ENCODE results near the gene ICAM4. TPM values are rescaled to one million over a fixed set of nuclear protein-coding genes. Genes with fewer than 3 reads are reported as not detected.
A peak's percentile ranks its signal among the peaks of the same experiment; 100 is the strongest.

Gene ICAM4
- total and polyA plus RNA-seq, 12 donors = 0.17 to 0.83 (median 0.51) TPM; not detected in 1

DNA sequence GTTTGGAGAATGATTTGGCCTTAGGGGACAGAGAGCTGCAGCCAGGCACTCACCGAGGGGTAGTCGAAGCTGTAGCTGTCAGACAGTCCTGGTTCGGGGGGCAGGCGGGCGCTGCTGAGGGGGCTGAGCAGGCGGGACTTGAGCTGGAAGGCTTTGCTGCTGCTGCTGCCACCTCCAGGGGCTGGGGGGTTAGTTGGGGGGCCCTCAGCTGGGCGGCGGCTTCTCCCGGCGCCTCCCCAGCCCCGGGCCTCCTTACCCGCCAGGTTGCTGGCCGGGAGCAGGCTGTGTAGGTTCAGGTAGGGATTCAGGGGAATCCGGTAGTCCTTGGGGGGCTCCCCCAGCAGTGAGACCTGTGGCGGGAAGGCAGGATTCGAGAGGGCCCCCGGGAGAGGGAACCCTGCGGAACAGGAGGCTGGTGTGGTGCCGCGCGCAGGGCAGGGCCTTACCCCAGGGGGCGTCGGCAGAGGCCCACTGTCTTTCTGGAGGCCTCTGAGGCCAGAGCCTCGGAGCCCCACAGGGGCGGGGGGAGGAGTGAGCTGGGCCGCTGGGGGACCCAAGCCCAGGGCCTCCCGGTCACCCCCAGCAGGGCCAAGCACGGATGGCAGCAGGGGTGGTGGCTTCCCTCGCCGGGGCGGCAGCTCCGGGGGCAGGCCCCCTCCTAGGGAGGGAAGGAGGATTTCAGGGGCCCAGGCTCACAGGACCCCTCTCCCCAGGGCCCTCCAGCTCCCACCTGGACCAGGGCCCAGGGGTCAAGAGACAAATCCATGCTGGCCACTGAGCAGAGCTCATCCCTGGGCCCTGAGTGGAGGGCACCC, 34.1 kb downstream of the ICAM4 start:
- H3K27me3 ChIP-seq = no peaks in the 10 kb centered on the region
- H3K36me3 ChIP-seq = peaks cover 0 to 98% (median 77%) of the 10 kb centered on the region in 9 donors
- DNase-seq (no peak), ATAC-seq (peak in 1 of 8 donors; percentile 7)
- H3K27ac ChIP-seq = no peak overlapping the region
- peaks cover 4 to 10% (median 7%) of the 10 kb centered on the region in 9 donors for H3K4me1 ChIP-seq
- WGBS, 2 donors = 94 to 95% methylated on average over 29 to 32 of the region's 32 CpGs
- no peak overlapping the region for H3K4me3 ChIP-seq
- intact Hi-C loops (cut with DNase I) = no loop called here
- TF ChIP-seq CTCF (IDR thresholded peaks at IDR 0.05) = no peak
- H3K9me3 ChIP-seq = no peaks in the 10 kb centered on the region

DNA sequence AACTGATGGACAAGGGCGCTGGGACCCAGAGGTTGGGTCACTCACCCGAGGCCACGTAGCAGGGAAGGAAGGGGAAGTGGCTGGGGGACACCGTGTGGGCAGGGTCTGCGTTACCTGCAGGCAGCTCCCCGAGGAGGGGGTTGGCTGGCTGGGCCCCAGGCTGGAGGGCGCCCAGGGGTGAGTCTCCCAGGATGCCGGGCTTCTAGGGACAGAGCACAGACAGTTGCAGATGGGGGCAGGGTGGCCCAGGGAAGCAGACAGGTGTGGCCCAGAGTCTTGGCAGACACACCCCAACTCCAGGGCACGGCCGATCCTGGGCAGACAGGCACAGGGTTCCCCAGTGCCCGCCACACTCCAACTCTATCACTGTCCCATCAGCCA, 34.7 kb downstream of the ICAM4 start:
- intact Hi-C loops (cut with DNase I) = no loop called here
- DNase-seq (no peak), ATAC-seq (no peak)
- Histone ChIP-seq H3K36me3 (peaks cover 0 to 100% (median 83%) of the 10 kb centered on the region in 9 donors), H3K27ac (no peak overlapping the region), H3K9me3 (no peaks in the 10 kb centered on the region), H3K4me3 (no peak overlapping the region), H3K27me3 (no peaks in the 10 kb centered on the region), H3K4me1 (peaks cover 0 to 4% (median under 1%) of the 10 kb centered on the region in 9 donors)
- no peak for TF ChIP-seq CTCF (IDR thresholded peaks at IDR 0.05)
- WGBS, 2 donors = 89 to 91% methylated on average over 11 of the region's 11 CpGs

GRCh38 chr19:10321874-10322835, 35.4 kb downstream of the ICAM4 start:
- Histone ChIP-seq H3K36me3 (peaks cover 0 to 100% (median 85%) of the 10 kb centered on the region in 9 donors), H3K4me1 (no peaks in the 10 kb centered on the region), H3K4me3 (no peak overlapping the region), H3K27me3 (no peaks in the 10 kb centered on the region), H3K9me3 (no peaks in the 10 kb centered on the region), H3K27ac (no peak overlapping the region)
- intact Hi-C loops (cut with DNase I) = no loop called here
- TF ChIP-seq CTCF (IDR thresholded peaks at IDR 0.05) = no peak
- ATAC-seq (peak in 1 of 8 donors; percentile 10), DNase-seq (no peak)
- 94 to 96% methylated on average over 19 of the region's 19 CpGs for WGBS, 2 donors

GRCh38 chr19:10325732-10326131, 39.0 kb downstream of the ICAM4 start:
- TF ChIP-seq CTCF (IDR thresholded peaks at IDR 0.05) = no peak
- peaks cover 9 to 100% (median 92%) of the 10 kb centered on the region in 9 donors for H3K36me3 ChIP-seq
- no peaks in the 10 kb centered on the region for H3K4me1 ChIP-seq
- H3K27ac ChIP-seq = no peak overlapping the region
- no peaks in the 10 kb centered on the region for H3K27me3 ChIP-seq
- 91 to 96% methylated on average over 8 of the region's 8 CpGs for WGBS, 2 donors
- no peak overlapping the region for H3K4me3 ChIP-seq
- intact Hi-C loops (cut with DNase I) = loop anchor here in 1 of 10 donors (5.0 kb wide), 1 partner anchor 38 kb away; the partner anchor contains the start of genes ICAM4 and ICAM5
- H3K9me3 ChIP-seq = no peaks in the 10 kb centered on the region
- no peak for ATAC-seq
- DNase-seq = no peak

All from heart right ventricle (tissue), 16 donors.